Transverse colon (tissue), 4 donors: ENCODE measurements around the gene GALM.

ENCODE experiments used
- POLR2A ChIP-seq: fragments of 450-650 bp; IDR thresholded peaks from one replicate; pipeline ENCODE4 v1.6.1; 2016; ENCODE audit warnings: antibody characterized with exemption, mild to moderate bottlenecking, moderate library complexity
- POLR2AphosphoS5 ChIP-seq, 3 donors: sonication (generic); formaldehyde crosslinking; IDR thresholded peaks; one replicate each; pipeline ENCODE4 v1.6.1; 2016; ENCODE audit warnings: antibody characterized with exemption in 3 of 3
- TF ChIP-seq, protein P1 (sequence below), 5 experiments: fragments of 200-600 bp in 3 of 5; fragments of 450-650 bp in 2 of 5; sonication (generic) in 3 of 5; IDR thresholded peaks; 1 replicate in 2 of 5; 2 replicates in 3 of 5; pipeline ENCODE4 v1.5.1; 2016 to 2017; ENCODE audit warnings: antibody characterized with exemption in 5 of 5, inconsistent platforms in 3 of 5, mild to moderate bottlenecking in 2 of 5, moderate library complexity in 1 of 5

DNA sequence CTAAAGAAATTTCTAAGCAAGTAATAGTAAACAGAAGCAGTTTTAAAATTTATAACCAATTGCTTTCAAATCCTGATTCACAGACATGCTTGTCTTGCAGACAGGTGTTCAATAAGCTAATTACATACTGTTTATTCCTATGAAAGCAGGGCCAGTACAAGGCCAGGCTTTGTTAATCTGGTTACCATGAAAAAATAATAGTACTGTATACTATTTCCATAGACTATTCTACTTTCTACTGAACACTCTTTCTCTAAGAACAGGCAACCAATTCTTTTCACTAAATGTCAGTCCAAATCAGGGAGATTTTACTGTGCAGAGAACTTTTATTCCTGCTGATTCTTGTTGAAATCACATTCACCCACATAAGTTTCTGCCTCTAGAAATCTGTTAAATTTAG lies 88.1 kb downstream of the GALM start:
- TF ChIP-seq, protein P1, sequence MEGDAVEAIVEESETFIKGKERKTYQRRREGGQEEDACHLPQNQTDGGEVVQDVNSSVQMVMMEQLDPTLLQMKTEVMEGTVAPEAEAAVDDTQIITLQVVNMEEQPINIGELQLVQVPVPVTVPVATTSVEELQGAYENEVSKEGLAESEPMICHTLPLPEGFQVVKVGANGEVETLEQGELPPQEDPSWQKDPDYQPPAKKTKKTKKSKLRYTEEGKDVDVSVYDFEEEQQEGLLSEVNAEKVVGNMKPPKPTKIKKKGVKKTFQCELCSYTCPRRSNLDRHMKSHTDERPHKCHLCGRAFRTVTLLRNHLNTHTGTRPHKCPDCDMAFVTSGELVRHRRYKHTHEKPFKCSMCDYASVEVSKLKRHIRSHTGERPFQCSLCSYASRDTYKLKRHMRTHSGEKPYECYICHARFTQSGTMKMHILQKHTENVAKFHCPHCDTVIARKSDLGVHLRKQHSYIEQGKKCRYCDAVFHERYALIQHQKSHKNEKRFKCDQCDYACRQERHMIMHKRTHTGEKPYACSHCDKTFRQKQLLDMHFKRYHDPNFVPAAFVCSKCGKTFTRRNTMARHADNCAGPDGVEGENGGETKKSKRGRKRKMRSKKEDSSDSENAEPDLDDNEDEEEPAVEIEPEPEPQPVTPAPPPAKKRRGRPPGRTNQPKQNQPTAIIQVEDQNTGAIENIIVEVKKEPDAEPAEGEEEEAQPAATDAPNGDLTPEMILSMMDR (IDR thresholded peaks at IDR 0.05), result no peak
- TF ChIP-seq POLR2A (no peak), POLR2AphosphoS5 (IDR thresholded peaks at IDR 0.05) (no peak)
